ENCODE results near the gene PCDH10. TPM values are rescaled to one million over a fixed set of nuclear protein-coding genes. Genes with fewer than 3 reads are reported as not detected.

Gene PCDH10
- total and polyA plus RNA-seq, 2 of the 8 experiments (the other 6 are each of a cell fraction or from before 2014, with no cell fraction given) = 2.2 to 10.0 TPM

DNA sequence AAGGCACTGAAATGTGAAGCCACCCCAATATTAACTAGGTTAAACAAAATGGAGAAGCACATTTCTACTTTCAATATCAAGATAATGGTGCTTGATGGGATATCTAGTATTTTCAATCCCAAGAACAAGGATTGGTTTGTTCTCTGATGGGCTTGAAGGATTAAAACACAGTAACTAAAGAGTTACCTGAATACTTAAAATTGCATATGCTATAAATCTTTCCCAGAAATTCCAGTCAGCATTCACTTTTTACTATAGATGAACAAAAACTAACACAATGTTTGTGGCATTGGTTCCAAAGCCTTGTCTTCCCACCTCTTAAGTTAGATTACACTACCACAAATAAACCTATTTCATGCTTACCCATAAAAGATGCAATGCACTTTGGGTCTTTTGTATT, 3.9 kb upstream of the PCDH10 start:
- no peak overlapping the region for H2BK15ac ChIP-seq (ENCODE audit: low read length)
- DNase-seq (ENCODE audit: low read depth in 1 of 2, low spot score in 2 of 2) = no peak
- no peak overlapping the region for H4K5ac ChIP-seq (ENCODE audit: insufficient read length, low read depth, low read length)
- H2AFZ ChIP-seq (ENCODE audit: low read length) = no peak overlapping the region
- H2BK5ac ChIP-seq (ENCODE audit: low read depth, low read length) = no peak overlapping the region
- no peak overlapping the region for H3K14ac ChIP-seq (ENCODE audit: insufficient read length)
- peaks cover 0 to 4% (median 3%) of the 10 kb centered on the region in 4 experiments; a peak in 4 of 7 replicates for H3K4me1 ChIP-seq (replicated peaks in 1 of 4; ENCODE audit: control insufficient read depth in 3 of 4, insufficient read depth in 4 of 4, low read length in 3 of 4)
- no peak overlapping the region for H4K91ac ChIP-seq (replicated peaks; ENCODE audit: insufficient read length, low read length)
- no peaks in the 10 kb centered on the region for H3K79me2 ChIP-seq (ENCODE audit: control insufficient read depth in 1 of 2, insufficient read depth in 2 of 2, low read length in 2 of 2)
- no peak overlapping the region for H3K18ac ChIP-seq (ENCODE audit: extremely low read depth, low read length)
- H3K56ac ChIP-seq (replicated peaks; ENCODE audit: insufficient read length, low read depth, low read length) = no peak overlapping the region
- no peak overlapping the region for H2AK5ac ChIP-seq (ENCODE audit: low read depth, low read length)
- no peak overlapping the region for H3K9ac ChIP-seq (replicated peaks in 1 of 4; ENCODE audit: extremely low read depth in 1 of 4, low read depth in 3 of 4, low read length in 3 of 4)
- no peaks in the 10 kb centered on the region for H3K9me3 ChIP-seq (ENCODE audit: insufficient read depth in 2 of 2, low read depth in 1 of 2, low read length in 1 of 2)
- no peak overlapping the region for H3K27ac ChIP-seq (ENCODE audit: low read depth, low read length)
- peaks cover 0 to 2% of the 10 kb centered on the region in 2 experiments for H4K20me1 ChIP-seq (replicated peaks in 1 of 2; ENCODE audit: control insufficient read depth in 1 of 2, insufficient read depth in 2 of 2, low read length in 2 of 2)
- H3K27me3 ChIP-seq (replicated peaks in 1 of 4; ENCODE audit: control insufficient read depth in 3 of 4, extremely low read depth in 1 of 4, insufficient read depth in 3 of 4, low read length in 3 of 4) = peaks cover 14 to 33% (median 32%) of the 10 kb centered on the region in 4 experiments; a peak in 6 of 7 replicates
- no peak overlapping the region for H4K8ac ChIP-seq (ENCODE audit: extremely low read depth, insufficient read depth, low read length)
- ChIA-PET POLR2A (ENCODE audit: partially characterized antibody) (no interaction called here), CTCF (ENCODE audit: partially characterized antibody) (interaction anchor here (0.7 to 3.0 kb wide), 3 partner anchors 13 to 328 kb away, joined by 3 to 9 read pairs (median 7); no protein-coding TSS in a partner anchor)
- TF ChIP-seq BACH1 (IDR thresholded peaks at IDR 0.05; ENCODE audit: low read length) (no peak), TCF12 (IDR thresholded peaks at IDR 0.05; ENCODE audit: low read depth, low read length) (no peak), SUZ12 (IDR thresholded peaks at IDR 0.05; ENCODE audit: low read length) (no peak), NRF1 (IDR thresholded peaks at IDR 0.05; ENCODE audit: low read depth, low read length) (no peak), TBP (IDR thresholded peaks at IDR 0.05; ENCODE audit: low read depth, low read length) (no peak), SP4 (IDR thresholded peaks at IDR 0.05; ENCODE audit: low read length) (no peak), CHD2 (IDR thresholded peaks at IDR 0.05; ENCODE audit: low read length) (no peak), TEAD4 (IDR thresholded peaks at IDR 0.05; ENCODE audit: low read depth, low read length) (no peak), KDM1A (IDR thresholded peaks at IDR 0.05; ENCODE audit: borderline replicate concordance, low read length) (no peak), SAP30 (IDR thresholded peaks at IDR 0.05; ENCODE audit: insufficient read depth, insufficient replicate concordance, low read length) (no peak), FOSL1 (IDR thresholded peaks at IDR 0.05; ENCODE audit: insufficient read depth, low read depth, low read length) (no peak), SP2 (IDR thresholded peaks at IDR 0.05; ENCODE audit: low read length) (no peak), MAFK (IDR thresholded peaks at IDR 0.05; ENCODE audit: low read depth, low read length) (no peak), CREB1 (IDR thresholded peaks at IDR 0.05) (no peak), SP1 (IDR thresholded peaks at IDR 0.05; ENCODE audit: low read depth, low read length) (no peak), KDM5A (IDR thresholded peaks at IDR 0.05; ENCODE audit: low read length) (no peak), SIX5 (IDR thresholded peaks at IDR 0.05; ENCODE audit: low read depth, low read length) (no peak)
- TF ChIP-seq, protein P1, sequence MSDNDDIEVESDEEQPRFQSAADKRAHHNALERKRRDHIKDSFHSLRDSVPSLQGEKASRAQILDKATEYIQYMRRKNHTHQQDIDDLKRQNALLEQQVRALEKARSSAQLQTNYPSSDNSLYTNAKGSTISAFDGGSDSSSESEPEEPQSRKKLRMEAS (IDR thresholded peaks at IDR 0.05) = no peak
- H2BK120ac ChIP-seq (replicated peaks; ENCODE audit: low read depth, low read length) = no peak overlapping the region
- no peak for FAIRE-seq
- no peak overlapping the region for H2BK12ac ChIP-seq (ENCODE audit: low read depth, low read length)
- no peak overlapping the region for H3K4me3 ChIP-seq (ENCODE audit: extremely low read depth in 1 of 4, insufficient read depth in 2 of 4, low read depth in 3 of 4, low read length in 4 of 4)
- H3K23ac ChIP-seq (ENCODE audit: insufficient read length) = no peak overlapping the region
- no peak overlapping the region; a peak in 1 of 4 replicates for H3K4me2 ChIP-seq (ENCODE audit: insufficient read depth in 1 of 2, low read depth in 2 of 2, low read length in 2 of 2)
- peaks cover 30% of the 10 kb centered on the region for H3K23me2 ChIP-seq (ENCODE audit: low read depth, low read length)
- no peaks in the 10 kb centered on the region for H3K36me3 ChIP-seq (ENCODE audit: control insufficient read depth in 2 of 4, insufficient read depth in 4 of 4, low read length in 3 of 4)
- no peaks in the 10 kb centered on the region for H3K79me1 ChIP-seq (ENCODE audit: low read depth, low read length)
- no peak overlapping the region for H2BK20ac ChIP-seq (ENCODE audit: low read length)
- H3K4ac ChIP-seq (replicated peaks; ENCODE audit: insufficient read length, low read depth, low read length) = no peak overlapping the region

All from H1 (cell line).